ENCODE results near the gene BTBD9. TPM values are rescaled to one million over a fixed set of nuclear protein-coding genes. Genes with fewer than 3 reads are reported as not detected.

The BTBD9 gene
- total RNA-seq, 6 experiments from 2014 or later, result 11.0 to 12.7 (median 12.5) TPM

GRCh38 chr6:38587766-38588362 is 51.9 kb downstream of the BTBD9 start:
- no peak overlapping the region for H3K4me3 Mint-ChIP-seq
- H3K27ac Mint-ChIP-seq, result no peak overlapping the region
- no peak for TF ChIP-seq CTCF (IDR thresholded peaks at IDR 0.05)
- no peaks in the 10 kb centered on the region for H3K27me3 Mint-ChIP-seq (ENCODE audit: insufficient read depth)
- no peaks in the 10 kb centered on the region for H3K9me3 Mint-ChIP-seq
- no peak for DNase-seq
- H3K4me1 Mint-ChIP-seq (ENCODE audit: low read depth), result peaks cover 6% of the 10 kb centered on the region
- no peaks in the 10 kb centered on the region; the same call in 1 of the 2 replicates for H3K36me3 Mint-ChIP-seq (ENCODE audit: low read depth)

- Mint-ChIP-seq H3K27me3 (ENCODE audit: insufficient read depth) (no peaks in the 10 kb centered on the region), H3K27ac (no peak overlapping the region)
Measured at GRCh38 chr6:38586992-38587391, 52.7 kb downstream of the BTBD9 start.

GRCh38 chr6:38584731-38585130 is 55.0 kb downstream of the BTBD9 start:
- H3K4me1 Mint-ChIP-seq (ENCODE audit: low read depth), result peaks cover 6% of the 10 kb centered on the region
- H3K27ac Mint-ChIP-seq, result no peak overlapping the region
- no peaks in the 10 kb centered on the region for H3K36me3 Mint-ChIP-seq (ENCODE audit: low read depth)
- no peak for DNase-seq
- H3K9me3 Mint-ChIP-seq, result no peaks in the 10 kb centered on the region
- no peak overlapping the region for H3K4me3 Mint-ChIP-seq
- no peaks in the 10 kb centered on the region for H3K27me3 Mint-ChIP-seq (ENCODE audit: insufficient read depth)
- no peak for TF ChIP-seq CTCF (IDR thresholded peaks at IDR 0.05)

More at GRCh38 chr6:38586992-38587391, 52.7 kb downstream of the BTBD9 start:
- Mint-ChIP-seq H3K4me1 (ENCODE audit: low read depth) (peaks cover 6% of the 10 kb centered on the region), H3K36me3 (ENCODE audit: low read depth) (no peaks in the 10 kb centered on the region; the same call in 1 of the 2 replicates), H3K9me3 (no peaks in the 10 kb centered on the region), H3K4me3 (no peak overlapping the region)
- TF ChIP-seq CTCF (IDR thresholded peaks at IDR 0.05), result no peak
- no peak for DNase-seq

- no peak for DNase-seq
- no peaks in the 10 kb centered on the region for H3K9me3 Mint-ChIP-seq
- no peaks in the 10 kb centered on the region for H3K27me3 Mint-ChIP-seq (ENCODE audit: insufficient read depth)
- no peaks in the 10 kb centered on the region for H3K36me3 Mint-ChIP-seq (ENCODE audit: low read depth)
- H3K27ac Mint-ChIP-seq, result no peak overlapping the region
- no peak overlapping the region for H3K4me3 Mint-ChIP-seq
- H3K4me1 Mint-ChIP-seq (ENCODE audit: low read depth), result peaks cover 12% of the 10 kb centered on the region
- no peak for TF ChIP-seq CTCF (IDR thresholded peaks at IDR 0.05)
Measured at GRCh38 chr6:38583523-38583922, 56.2 kb downstream of the BTBD9 start.

GRCh38 chr6:38580030-38580429 is 59.7 kb downstream of the BTBD9 start:
- Mint-ChIP-seq H3K27me3 (ENCODE audit: insufficient read depth) (no peaks in the 10 kb centered on the region), H3K27ac (no peak overlapping the region), H3K9me3 (no peaks in the 10 kb centered on the region), H3K4me1 (ENCODE audit: low read depth) (peaks cover 12% of the 10 kb centered on the region), H3K4me3 (no peak overlapping the region), H3K36me3 (ENCODE audit: low read depth) (no peaks in the 10 kb centered on the region)
- no peak for DNase-seq
- no peak for TF ChIP-seq CTCF (IDR thresholded peaks at IDR 0.05)
